ENCODE measurements around the gene NLGN4X.

Gene NLGN4X

GRCh38 chrX:6228720-6229119, at the start of gene NLGN4X:
TSS of gene NLGN4X (minus strand) at chrX:6228867. CDS start at chrX:6151466, 77,401 bp downstream.
- no peak for DNase-seq

- DNase-seq: no peak
Observed at GRCh38 chrX:6266041-6266440, 37.4 kb upstream of the NLGN4X start.

- no peak for DNase-seq
Observed at GRCh38 chrX:6262959-6263358, 34.3 kb upstream of the NLGN4X start.

- no peak for DNase-seq
Observed at GRCh38 chrX:6257025-6257424, 28.4 kb upstream of the NLGN4X start.

GRCh38 chrX:6244666-6245065, 16.0 kb upstream of the NLGN4X start:
- DNase-seq: no peak

- no peak for DNase-seq
Observed at GRCh38 chrX:6238576-6238975, 9.9 kb upstream of the NLGN4X start.

- no peak for DNase-seq
Observed at GRCh38 chrX:6227935-6228334, 732 bp downstream of the NLGN4X start.

GRCh38 chrX:6227453-6227835, 1.2 kb downstream of the NLGN4X start:
- DNase-seq: no peak

GRCh38 chrX:6226596-6227452, 1.8 kb downstream of the NLGN4X start:
- DNase-seq: no peak

GRCh38 chrX:6225911-6226595, 2.6 kb downstream of the NLGN4X start:
- peak; percentile 0 for DNase-seq

GRCh38 chrX:6225288-6225910, 3.3 kb downstream of the NLGN4X start:
- DNase-seq: no peak

- no peak for DNase-seq
Observed at GRCh38 chrX:6223516-6223915, 5.2 kb downstream of the NLGN4X start.

GRCh38 chrX:6210230-6210629, 18.4 kb downstream of the NLGN4X start:
- DNase-seq: no peak

GRCh38 chrX:6203462-6204215, 25.0 kb downstream of the NLGN4X start:
- DNase-seq: no peak

GRCh38 chrX:6199486-6199885, 29.2 kb downstream of the NLGN4X start:
- no peak for DNase-seq

GRCh38 chrX:6187256-6187655, 41.4 kb downstream of the NLGN4X start:
- no peak for DNase-seq

GRCh38 chrX:6184900-6185515, 43.7 kb downstream of the NLGN4X start:
- peak; percentile 1 for DNase-seq

GRCh38 chrX:6175914-6176313, 52.8 kb downstream of the NLGN4X start:
- no peak for DNase-seq

GRCh38 chrX:6170424-6170823, 58.2 kb downstream of the NLGN4X start:
- DNase-seq: no peak

GRCh38 chrX:6169407-6169806, 59.3 kb downstream of the NLGN4X start:
- no peak for DNase-seq

GRCh38 chrX:6163721-6164120, 64.9 kb downstream of the NLGN4X start:
- no peak for DNase-seq

- no peak for DNase-seq
Observed at GRCh38 chrX:6159468-6159867, 69.2 kb downstream of the NLGN4X start.

GRCh38 chrX:6151971-6152370, 76.7 kb downstream of the NLGN4X start:
- no peak for DNase-seq
